ENCODE measurements around the gene SLC1A1.
"Not testable (repeated sequence)": the region's sequence is repeated elsewhere in the genome, so short reads cannot be mapped to it uniquely, and the experiment has no call there.

Gene SLC1A1

DNA sequence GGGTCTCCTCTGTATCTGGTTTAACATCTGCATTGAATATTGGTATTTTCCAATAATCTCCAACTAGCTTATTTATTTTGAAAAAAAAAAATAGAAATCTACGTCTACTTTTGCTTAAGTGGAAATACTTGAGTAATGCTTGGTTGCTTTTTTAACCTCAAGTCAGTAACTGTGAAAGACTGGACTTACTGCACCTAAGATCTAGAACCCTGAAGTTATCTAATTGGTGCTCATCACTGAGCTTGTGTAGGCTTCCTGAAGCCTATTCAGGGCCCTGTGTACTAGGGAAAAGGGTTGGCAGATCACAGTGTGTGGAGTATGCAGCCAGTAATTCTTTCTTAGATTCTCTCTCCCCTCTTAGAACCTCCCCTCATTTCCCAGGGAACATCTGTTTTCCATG, 16.2 kb downstream of the SLC1A1 start:
- DNase-seq (ENCODE audit: low spot score), result no peak

GRCh38 chr9:4507306-4508130, 17.2 kb downstream of the SLC1A1 start:
- no peak for DNase-seq (ENCODE audit: low spot score)

GRCh38 chr9:4508246-4508906, 18.1 kb downstream of the SLC1A1 start:
- DNase-seq (ENCODE audit: low spot score), result no peak

GRCh38 chr9:4508907-4509589, 18.8 kb downstream of the SLC1A1 start:
- DNase-seq (ENCODE audit: low spot score), result no peak

DNA sequence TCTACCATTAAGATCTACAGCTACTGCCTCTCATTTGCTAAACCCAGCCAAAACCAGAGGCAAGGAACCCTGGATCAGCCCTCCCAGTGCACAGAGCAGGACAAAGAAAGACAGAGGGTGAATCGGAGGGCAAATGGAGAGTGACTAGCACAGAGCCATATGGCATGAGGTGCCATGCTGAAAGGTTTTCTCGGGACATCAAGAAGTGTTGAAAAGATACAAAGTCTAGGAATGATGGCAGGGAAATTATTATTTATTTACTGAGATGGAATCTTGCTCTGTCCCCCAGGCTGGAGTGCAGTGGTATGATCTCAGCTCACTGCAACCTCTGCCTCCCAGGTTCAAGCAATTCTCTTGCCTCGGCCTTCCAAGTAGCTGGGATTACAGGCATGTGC, 19.3 kb downstream of the SLC1A1 start:
- no peak for DNase-seq (ENCODE audit: low spot score)

DNA sequence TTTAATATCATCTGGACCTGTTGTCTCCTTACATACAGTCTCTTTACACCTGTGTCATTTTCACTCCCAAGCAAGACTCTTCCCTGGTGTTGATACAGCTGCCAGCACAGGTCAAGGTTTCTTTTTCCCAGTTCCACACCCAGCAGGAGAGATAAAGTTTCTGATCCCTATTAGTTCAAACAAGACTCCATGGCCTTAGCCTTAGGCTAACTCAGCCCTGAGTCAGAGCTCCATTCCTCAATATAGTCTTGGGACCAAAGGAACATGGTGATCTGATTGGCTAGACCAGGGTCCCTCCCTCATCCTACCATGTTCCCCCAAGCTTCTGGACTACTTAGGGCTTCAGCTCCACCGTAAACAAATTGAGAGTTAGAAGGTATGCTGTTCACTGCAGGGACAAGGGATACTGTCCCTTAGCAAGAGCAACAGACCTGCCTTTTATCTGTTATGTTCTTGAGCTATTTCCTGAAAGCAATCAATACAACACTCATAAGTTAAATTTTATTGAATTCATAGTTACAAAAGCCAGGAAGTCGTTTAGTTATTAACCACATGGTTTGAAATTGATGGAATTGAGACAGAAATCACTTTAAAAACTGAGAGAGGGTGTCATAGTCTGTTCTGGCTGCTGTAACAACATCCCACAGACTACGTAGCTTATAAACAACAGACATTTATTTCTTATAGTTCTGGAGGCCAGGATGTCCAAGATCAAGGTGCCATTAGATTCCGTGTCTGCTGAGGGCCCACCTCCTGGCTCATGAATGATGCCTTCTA, 20.5 kb downstream of the SLC1A1 start:
- no peak for DNase-seq (ENCODE audit: low spot score)

GRCh38 chr9:4514252-4515128, 24.2 kb downstream of the SLC1A1 start:
- no peak for DNase-seq (ENCODE audit: low spot score)

- no peak for DNase-seq (ENCODE audit: low spot score)
These were observed 25.7 kb downstream of the SLC1A1 start for GRCh38 chr9:4515958-4516375.

GRCh38 chr9:4517274-4517673, 27.0 kb downstream of the SLC1A1 start:
- no peak for DNase-seq (ENCODE audit: low spot score)

DNA sequence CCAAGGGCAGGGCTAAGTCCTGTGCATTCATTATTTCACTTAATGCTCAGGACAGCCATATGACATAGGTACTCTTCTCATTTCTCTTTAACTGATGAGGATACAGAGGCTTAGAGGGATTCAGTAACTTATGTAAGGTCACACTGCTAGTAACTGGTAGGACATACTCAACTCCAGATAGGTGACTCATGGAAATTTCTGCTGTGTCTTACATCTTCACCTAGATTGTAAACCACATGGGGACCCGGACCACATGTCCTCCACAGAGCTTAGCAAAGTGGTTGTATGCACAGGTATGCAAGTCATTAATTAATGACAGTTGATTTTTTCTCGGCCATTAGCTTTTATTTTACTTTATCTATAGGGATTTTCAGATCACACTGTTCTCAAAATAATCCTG, 29.3 kb downstream of the SLC1A1 start:
- no peak for DNase-seq (ENCODE audit: low spot score)

DNA sequence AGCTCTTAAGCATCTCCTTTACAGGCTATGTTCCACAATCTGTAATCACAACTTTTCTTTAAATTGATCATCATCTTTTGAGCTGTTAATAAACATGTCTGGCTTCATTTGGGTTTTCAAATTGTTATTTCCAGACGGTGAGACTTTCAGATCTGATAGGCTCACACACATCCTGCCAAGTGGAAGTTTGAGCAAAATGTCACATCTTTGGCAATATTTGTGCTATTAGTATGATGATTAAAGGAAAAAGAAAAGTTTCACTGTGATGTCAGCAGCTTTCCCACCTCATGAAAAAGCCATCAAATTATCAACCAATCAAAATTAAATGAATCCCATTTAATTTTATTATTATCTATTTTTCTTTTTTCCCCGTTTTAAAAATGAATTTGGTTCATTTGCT, 29.8 kb downstream of the SLC1A1 start:
- no peak for DNase-seq (ENCODE audit: low spot score)

- no peak for DNase-seq (ENCODE audit: low spot score)
These were observed 40.1 kb downstream of the SLC1A1 start for GRCh38 chr9:4530375-4530774.

GRCh38 chr9:4530831-4531230, 40.6 kb downstream of the SLC1A1 start:
- not testable (repeated sequence) for DNase-seq (ENCODE audit: low spot score)

GRCh38 chr9:4531355-4531754, 41.1 kb downstream of the SLC1A1 start:
- not testable (repeated sequence) for DNase-seq (ENCODE audit: low spot score)

DNA sequence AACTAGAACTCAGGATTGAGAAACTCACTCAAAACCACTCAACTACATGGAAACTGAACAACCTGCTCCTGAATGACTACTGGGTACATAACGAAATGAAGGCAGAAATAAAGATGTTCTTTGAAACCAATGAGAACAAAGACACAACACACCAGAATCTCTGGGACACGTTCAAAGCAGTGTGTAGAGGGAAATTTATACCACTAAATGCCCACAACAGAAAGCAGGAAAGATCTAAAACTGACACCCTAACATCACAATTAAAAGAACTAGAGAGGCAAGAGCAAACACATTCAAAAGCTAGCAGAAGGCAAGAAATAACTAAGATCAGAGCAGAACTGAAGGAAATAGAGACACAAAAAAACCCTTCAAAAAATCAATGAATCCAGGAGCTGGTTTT, 43.6 kb downstream of the SLC1A1 start:
- DNase-seq (ENCODE audit: low spot score), result not testable (repeated sequence)

- not testable (repeated sequence) for DNase-seq (ENCODE audit: low spot score)
These were observed 45.9 kb downstream of the SLC1A1 start for GRCh38 chr9:4536196-4536595.

GRCh38 chr9:4537581-4537980, 47.3 kb downstream of the SLC1A1 start:
- no peak for DNase-seq (ENCODE audit: low spot score)

- no peak for DNase-seq (ENCODE audit: low spot score)
These were observed 47.8 kb downstream of the SLC1A1 start for GRCh38 chr9:4538107-4538506.

GRCh38 chr9:4538621-4539020, 48.4 kb downstream of the SLC1A1 start:
- no peak for DNase-seq (ENCODE audit: low spot score)

DNA sequence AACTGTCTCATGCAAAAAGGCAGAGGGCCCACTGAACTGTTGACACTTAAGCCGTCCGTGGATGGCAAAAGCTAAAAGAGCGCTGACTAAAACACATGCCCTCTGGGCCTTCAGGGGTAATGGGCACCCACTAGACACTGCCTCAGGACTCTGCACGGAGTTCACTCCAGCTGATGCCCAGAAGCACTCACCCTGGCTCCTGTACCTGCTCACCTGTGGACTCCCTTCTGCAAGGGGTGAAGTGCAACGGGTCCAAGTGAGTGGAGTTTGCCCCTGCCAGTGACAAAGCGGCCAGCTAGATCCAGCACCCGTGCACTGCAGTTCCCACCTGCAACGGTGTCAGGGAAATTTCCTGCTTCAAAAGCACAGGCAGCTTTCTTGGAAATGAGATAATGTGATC, 50.2 kb downstream of the SLC1A1 start:
- no peak for DNase-seq (ENCODE audit: low spot score)

GRCh38 chr9:4541281-4541680, 51.0 kb downstream of the SLC1A1 start:
- DNase-seq (ENCODE audit: low spot score), result no peak

All from HuH-7.5 (cell line).